MM.1S (cell line): Measurements from ENCODE around the gene TMEM175.

Experiments used
- DNase-seq: peaks from one replicate; pipeline ENCODE4 v3.0.0-alpha.2; 2015
- H2AFZ ChIP-seq: fragments of 300-600 bp; sonication (generic); 2 replicates; pipeline ENCODE4 v1.6.0; 2016; ENCODE audit warnings: antibody characterized with exemption, low read length
- H3F3A ChIP-seq: fragments of 300-600 bp; sonication (generic); 2 replicates; pipeline ENCODE4 v1.6.1; 2016; ENCODE audit warnings: mild to moderate bottlenecking, antibody characterized with exemption, low read length, moderate library complexity, mixed read lengths; ENCODE audit not compliant: insufficient read depth
- H3K27ac ChIP-seq: fragments of 300-600 bp; sonication (generic); 2 replicates; pipeline ENCODE4 v1.5.1; 2016; ENCODE audit warnings: mild to moderate bottlenecking, low read length
- H3K27me3 ChIP-seq: fragments of 300-600 bp; sonication (generic); replicated peaks from 2 replicates; pipeline ENCODE4 v1.6.0; 2016; ENCODE audit warnings: low read length; ENCODE audit not compliant: insufficient read depth
- H3K36me3 ChIP-seq: fragments of 300-600 bp; sonication (generic); replicated peaks from 2 replicates; pipeline ENCODE4 v1.6.1; 2016; ENCODE audit warnings: mild to moderate bottlenecking, low read length, mixed read lengths; ENCODE audit not compliant: insufficient read depth
- H3K4me1 ChIP-seq: fragments of 300-600 bp; sonication (generic); 2 replicates; pipeline ENCODE4 v1.6.1; 2016; ENCODE audit warnings: low read length, mixed read lengths
- H3K4me2 ChIP-seq: fragments of 300-600 bp; sonication (generic); 2 replicates; pipeline ENCODE4 v1.6.0; 2016; ENCODE audit warnings: low read depth, low read length
- H3K4me3 ChIP-seq: fragments of 300-600 bp; sonication (generic); 2 replicates; pipeline ENCODE4 v1.5.1; 2016; ENCODE audit warnings: low read length, mixed read lengths
- H3K79me2 ChIP-seq: fragments of 300-600 bp; sonication (generic); 2 replicates; pipeline ENCODE4 v1.6.1; 2016; ENCODE audit warnings: mixed run types, low read length, mixed read lengths
- H3K9ac ChIP-seq: fragments of 300-600 bp; sonication (generic); 2 replicates; pipeline ENCODE4 v1.6.1; 2016; ENCODE audit warnings: low read length, mixed read lengths
- H3K9me2 ChIP-seq: fragments of 300-600 bp; sonication (generic); replicated peaks from 2 replicates; pipeline ENCODE4 v1.6.1; 2016; ENCODE audit warnings: mild to moderate bottlenecking, low read length, mixed read lengths; ENCODE audit not compliant: insufficient read depth
- H3K9me3 ChIP-seq: fragments of 300-600 bp; sonication (generic); replicated peaks from 2 replicates; pipeline ENCODE4 v1.6.1; 2016; ENCODE audit warnings: mild to moderate bottlenecking, low read length, mixed read lengths; ENCODE audit not compliant: insufficient read depth
- H4K20me1 ChIP-seq: fragments of 300-600 bp; sonication (generic); 2 replicates; pipeline ENCODE4 v1.6.1; 2016; ENCODE audit warnings: mild to moderate bottlenecking, low read length, moderate library complexity, mixed read lengths; ENCODE audit not compliant: insufficient read depth
- CTCF ChIP-seq: fragments of 300-600 bp; sonication (generic); IDR thresholded peaks from 2 replicates; pipeline ENCODE4 v1.5.1; 2016; ENCODE audit warnings: antibody characterized with exemption, low read length, mixed read lengths
- EZH2 ChIP-seq: fragments of 300-600 bp; sonication (generic); optimal IDR thresholded peaks from 2 replicates; pipeline ENCODE3; 2017; ENCODE audit warnings: low read depth, mild to moderate bottlenecking, antibody characterized with exemption, low read length, mixed read lengths
- EZH2phosphoT487 ChIP-seq: fragments of 300-600 bp; sonication (generic); IDR thresholded peaks from 2 replicates; pipeline ENCODE4 v1.6.1; 2018; ENCODE audit warnings: antibody characterized with exemption, low read length

The TMEM175 gene

GRCh38 chr4:986879-987623, 54.8 kb downstream of the TMEM175 start, which contains the start of gene IDUA:
Gene IDUA, plus strand, starts transcription at chr4:987044. Its CDS starts 41 bp downstream, at chr4:987085.
- Histone ChIP-seq H3F3A (no peaks in the 10 kb centered on the region), H2AFZ (no peak within 1 kb of the TSS), H3K9ac (no peak within 1 kb of the TSS), H3K79me2 (no peaks in the 10 kb centered on the region), H3K4me1 (no peaks in the 10 kb centered on the region), H3K4me2 (no peak within 1 kb of the TSS), H3K27me3 (no peaks in the 10 kb centered on the region), H3K9me3 (no peaks in the 10 kb centered on the region), H3K4me3 (no peak within 1 kb of the TSS), H3K27ac (no peak within 1 kb of the TSS), H3K9me2 (no peaks in the 10 kb centered on the region), H3K36me3 (no peaks in the 10 kb centered on the region), H4K20me1 (no peaks in the 10 kb centered on the region)
- TF ChIP-seq EZH2phosphoT487: no peak
- no peak for TF ChIP-seq EZH2
- TF ChIP-seq CTCF: no peak
- DNase-seq: no peak

GRCh38 chr4:987624-988513, 55.6 kb downstream of the TMEM175 start:
- Histone ChIP-seq H3K27ac (no peak overlapping the region), H3K79me2 (no peaks in the 10 kb centered on the region), H3K9me2 (no peaks in the 10 kb centered on the region), H2AFZ (no peak overlapping the region), H3K4me3 (no peak overlapping the region), H3K27me3 (no peaks in the 10 kb centered on the region), H4K20me1 (no peaks in the 10 kb centered on the region), H3K9ac (no peak overlapping the region), H3K4me2 (no peak overlapping the region), H3K36me3 (no peaks in the 10 kb centered on the region), H3K4me1 (no peaks in the 10 kb centered on the region), H3K9me3 (no peaks in the 10 kb centered on the region), H3F3A (no peaks in the 10 kb centered on the region)
- no peak for TF ChIP-seq CTCF
- TF ChIP-seq EZH2: no peak
- no peak for TF ChIP-seq EZH2phosphoT487
- DNase-seq: no peak

GRCh38 chr4:988726-989721, 56.8 kb downstream of the TMEM175 start:
- H3K4me2 ChIP-seq: no peak overlapping the region
- no peak overlapping the region for H3K27ac ChIP-seq
- H3F3A ChIP-seq: no peaks in the 10 kb centered on the region
- H3K4me1 ChIP-seq: no peaks in the 10 kb centered on the region
- H2AFZ ChIP-seq: no peak overlapping the region
- no peaks in the 10 kb centered on the region for H4K20me1 ChIP-seq
- DNase-seq: no peak
- no peak overlapping the region for H3K4me3 ChIP-seq
- H3K9ac ChIP-seq: no peak overlapping the region
- no peaks in the 10 kb centered on the region for H3K36me3 ChIP-seq
- TF ChIP-seq EZH2 (no peak), EZH2phosphoT487 (no peak), CTCF (no peak)
- H3K79me2 ChIP-seq: no peaks in the 10 kb centered on the region
- no peaks in the 10 kb centered on the region for H3K27me3 ChIP-seq
- H3K9me2 ChIP-seq: no peaks in the 10 kb centered on the region
- no peaks in the 10 kb centered on the region for H3K9me3 ChIP-seq
